MG63 (cell line): ENCODE results near the gene ZNF222. TPM values are rescaled to one million over a fixed set of nuclear protein-coding genes. Genes with fewer than 3 reads are reported as not detected.

Experiments
- DNase-seq: peaks from one replicate; pipeline ENCODE4 v3.0.0-alpha.2; 2020
- H3K27me3 ChIP-seq: fragments of 250-450 bp; sonication (Bioruptor Pico); 2 replicates; pipeline ENCODE4 v1.5.1; 2020; ENCODE audit warnings: mild to moderate bottlenecking, moderate library complexity
- H3K36me3 ChIP-seq: fragments of 250-450 bp; sonication (Bioruptor Pico); 2 replicates; pipeline ENCODE4 v1.5.1; 2020; ENCODE audit warnings: mild to moderate bottlenecking, moderate library complexity
- H3K4me3 ChIP-seq: fragments of 250-450 bp; sonication (Bioruptor Pico); 2 replicates; pipeline ENCODE4 v1.5.1; 2020; ENCODE audit warnings: mild to moderate bottlenecking, moderate library complexity
- H3K9me3 ChIP-seq: fragments of 250-450 bp; sonication (Bioruptor Pico); 2 replicates; pipeline ENCODE4 v1.5.1; 2020; ENCODE audit warnings: mild to moderate bottlenecking, moderate library complexity
- total RNA-seq: library from RNA; depleted of rRNA; stranded (reverse); fragments of >200 nt; shearing (Covaris generic); gene quantifications from 2 replicates; pipeline ENCODE4 v1.2.3, GENCODE V29; 2014; ENCODE audit warnings: low replicate concordance; rRNA removed

The ZNF222 gene
- total RNA-seq = 2.2 and 9.1 TPM in 2 replicates

GRCh38 chr19:44025217-44025936 is at the start of gene ZNF222:
TSS of gene ZNF222 (plus strand) at chr19:44025379. CDS start at chr19:44025437, 58 bp downstream.
- Histone ChIP-seq H3K36me3 (peaks cover 30% of the 10 kb centered on the region), H3K4me3 (peak within 1 kb of the TSS; percentile 74), H3K9me3 (peaks cover 25% of the 10 kb centered on the region), H3K27me3 (no peaks in the 10 kb centered on the region)
- peak; percentile 88 for DNase-seq

DNA sequence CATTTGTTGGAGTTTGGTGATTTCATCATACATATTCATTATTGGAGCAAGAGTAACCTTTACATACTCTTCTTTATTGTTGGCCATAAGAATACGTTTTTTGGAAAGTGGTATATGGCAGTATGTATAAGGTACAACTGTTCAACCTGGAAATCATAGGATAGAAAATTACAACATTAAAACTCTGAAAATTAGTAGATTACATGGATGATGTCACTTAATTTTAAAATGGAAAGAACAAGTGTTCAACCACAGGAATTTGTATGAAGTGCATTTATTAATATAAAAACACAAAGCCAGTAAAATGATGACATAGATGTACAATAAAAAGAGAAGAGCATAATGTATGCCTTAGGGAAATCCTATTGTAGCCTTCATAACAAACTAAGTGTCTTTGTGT is 48.4 kb upstream of the ZNF222 start:
- Histone ChIP-seq H3K27me3 (no peaks in the 10 kb centered on the region), H3K9me3 (peaks cover 47% of the 10 kb centered on the region), H3K36me3 (no peaks in the 10 kb centered on the region), H3K4me3 (no peak overlapping the region)
- no peak for DNase-seq

DNA sequence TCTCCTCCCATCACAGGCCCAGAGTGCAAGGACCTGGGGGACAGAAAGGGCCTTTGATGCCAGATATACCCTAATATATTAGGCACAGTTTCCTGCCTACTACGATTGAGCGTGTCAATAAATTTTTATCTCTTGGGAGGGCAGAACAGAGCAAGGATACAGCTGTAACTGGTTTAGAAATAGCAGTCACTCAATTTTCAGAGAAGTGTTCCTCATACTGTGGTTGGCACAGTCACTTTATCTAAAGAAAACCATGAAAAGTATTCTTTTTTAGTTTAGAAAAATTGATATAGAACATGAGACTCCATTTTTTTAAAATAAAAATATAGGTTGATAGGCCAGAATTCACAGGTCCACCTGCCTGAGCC is 41.7 kb upstream of the ZNF222 start:
- no peaks in the 10 kb centered on the region for H3K27me3 ChIP-seq
- peaks cover 9% of the 10 kb centered on the region for H3K9me3 ChIP-seq
- H3K36me3 ChIP-seq = no peaks in the 10 kb centered on the region
- DNase-seq = no peak
- peak overlapping the region; percentile 63 for H3K4me3 ChIP-seq

- DNase-seq = peak; percentile 93
- Histone ChIP-seq H3K36me3 (no peaks in the 10 kb centered on the region), H3K27me3 (no peaks in the 10 kb centered on the region), H3K4me3 (peak within 1 kb of the TSS; percentile 63), H3K9me3 (peaks cover 6% of the 10 kb centered on the region)
These were observed 41.1 kb upstream of the ZNF222 start, which contains the start of gene ZNF155 for GRCh38 chr19:43983912-43984686. TSS of gene ZNF155 (plus strand) at chr19:43984188. CDS start at chr19:43988544, 4,356 bp downstream.

- Histone ChIP-seq H3K4me3 (peak overlapping the region; percentile 63), H3K9me3 (peaks cover 6% of the 10 kb centered on the region; the same call in 1 of the 2 replicates), H3K36me3 (no peaks in the 10 kb centered on the region), H3K27me3 (no peaks in the 10 kb centered on the region)
- no peak for DNase-seq
These were observed 40.5 kb upstream of the ZNF222 start for GRCh38 chr19:43984687-43985000.

DNA sequence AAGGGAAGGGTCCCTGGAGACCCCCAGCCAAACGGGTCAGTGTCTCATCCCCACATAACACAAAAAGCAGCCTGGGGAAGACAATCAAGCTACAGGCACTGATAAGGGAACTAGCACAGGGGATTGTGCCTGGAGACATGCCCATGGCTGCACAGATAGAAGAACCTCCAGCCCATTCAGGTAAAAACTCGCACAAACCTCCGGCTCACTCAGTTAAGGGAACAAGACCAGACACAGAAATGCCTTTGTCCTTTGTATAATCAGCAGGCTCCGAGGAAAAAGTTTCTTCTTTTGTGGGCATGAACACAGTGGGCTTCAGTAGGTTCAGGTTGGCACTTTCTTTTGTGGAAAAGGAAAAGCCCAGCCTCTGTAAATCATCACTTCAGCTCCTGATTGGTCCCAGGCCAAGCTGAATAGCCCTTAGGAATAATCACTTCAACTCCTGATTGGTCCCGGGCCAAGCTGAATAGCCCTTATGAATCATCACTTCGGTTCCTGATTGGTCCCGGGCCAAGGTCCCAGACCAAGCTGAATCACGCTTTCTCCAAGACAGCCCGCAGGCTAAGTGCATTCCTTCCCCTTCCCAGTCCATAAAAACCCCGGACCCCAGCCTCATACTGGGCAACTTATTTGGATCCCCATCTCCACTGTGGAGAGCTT is 27.4 kb upstream of the ZNF222 start:
- Histone ChIP-seq H3K9me3 (peaks cover 6% of the 10 kb centered on the region), H3K36me3 (peaks cover 5% of the 10 kb centered on the region), H3K27me3 (no peaks in the 10 kb centered on the region), H3K4me3 (no peak overlapping the region)
- DNase-seq = peak; percentile 72

DNA sequence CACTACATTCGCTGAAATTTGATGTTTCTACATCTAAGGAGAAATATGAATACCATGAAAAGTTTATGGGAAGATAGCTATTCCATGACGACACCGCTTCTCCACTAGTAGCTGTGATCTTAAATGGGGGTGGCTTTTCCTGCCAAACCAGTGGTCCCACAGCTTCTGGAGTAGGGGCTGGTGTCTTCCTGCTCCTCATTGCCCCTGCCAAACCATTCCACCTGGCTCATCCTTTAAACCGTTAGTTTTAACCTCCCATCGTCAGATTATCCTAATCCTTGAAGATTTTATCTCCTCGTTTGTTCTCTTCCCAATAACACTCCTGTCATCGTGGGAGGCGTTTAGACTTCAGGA is 23.0 kb upstream of the ZNF222 start:
- peak overlapping the region; percentile 96 for H3K4me3 ChIP-seq
- H3K27me3 ChIP-seq = no peaks in the 10 kb centered on the region
- DNase-seq = no peak
- H3K9me3 ChIP-seq = peaks cover 12% of the 10 kb centered on the region
- peaks cover 6% of the 10 kb centered on the region for H3K36me3 ChIP-seq

- peak; percentile 95 for DNase-seq
- H3K4me3 ChIP-seq = peak within 1 kb of the TSS; percentile 96
- no peaks in the 10 kb centered on the region for H3K27me3 ChIP-seq
- peaks cover 12% of the 10 kb centered on the region for H3K36me3 ChIP-seq
- H3K9me3 ChIP-seq = peaks cover 10% of the 10 kb centered on the region
These were observed 22.4 kb upstream of the ZNF222 start, which contains the start of gene ZNF230 for GRCh38 chr19:44002566-44003460. TSS of gene ZNF230 (plus strand) at chr19:44002957. CDS start at chr19:44007079, 4,122 bp downstream.

- H3K9me3 ChIP-seq = peaks cover 8% of the 10 kb centered on the region
- no peaks in the 10 kb centered on the region for H3K27me3 ChIP-seq
- no peak for DNase-seq
- peaks cover 19% of the 10 kb centered on the region for H3K36me3 ChIP-seq
- peak overlapping the region; percentile 96 for H3K4me3 ChIP-seq
These were observed 21.6 kb upstream of the ZNF222 start for GRCh38 chr19:44003461-44004009.

- H3K4me3 ChIP-seq = no peak overlapping the region
- H3K27me3 ChIP-seq = no peaks in the 10 kb centered on the region
- peaks cover 44% of the 10 kb centered on the region for H3K36me3 ChIP-seq
- H3K9me3 ChIP-seq = peaks cover 27% of the 10 kb centered on the region
- no peak for DNase-seq
These were observed 19.2 kb upstream of the ZNF222 start for GRCh38 chr19:44005973-44006372.

GRCh38 chr19:44007473-44007872 is 17.7 kb upstream of the ZNF222 start:
- DNase-seq = no peak
- Histone ChIP-seq H3K36me3 (peaks cover 52% of the 10 kb centered on the region), H3K9me3 (peaks cover 33% of the 10 kb centered on the region), H3K4me3 (no peak overlapping the region), H3K27me3 (no peaks in the 10 kb centered on the region)

DNA sequence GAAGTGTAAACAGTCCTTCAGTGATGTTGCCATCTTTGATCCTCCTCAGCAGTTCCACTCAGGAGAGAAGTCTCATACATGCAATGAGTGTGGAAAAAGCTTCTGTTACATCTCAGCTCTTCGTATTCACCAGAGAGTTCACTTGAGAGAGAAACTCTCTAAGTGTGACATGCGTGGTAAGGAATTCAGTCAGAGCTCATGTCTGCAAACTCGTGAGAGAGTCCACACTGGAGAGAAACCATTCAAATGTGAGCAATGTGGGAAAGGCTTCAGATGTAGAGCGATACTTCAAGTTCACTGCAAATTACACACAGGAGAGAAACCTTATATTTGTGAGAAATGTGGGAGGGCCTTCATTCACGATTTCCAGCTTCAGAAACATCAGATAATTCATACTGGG is 14.7 kb upstream of the ZNF222 start:
- DNase-seq = no peak
- Histone ChIP-seq H3K27me3 (no peaks in the 10 kb centered on the region), H3K9me3 (peaks cover 35% of the 10 kb centered on the region), H3K36me3 (peaks cover 52% of the 10 kb centered on the region), H3K4me3 (no peak overlapping the region)

- no peak for DNase-seq
- no peaks in the 10 kb centered on the region for H3K36me3 ChIP-seq
- no peak overlapping the region for H3K4me3 ChIP-seq
- peaks cover 8% of the 10 kb centered on the region for H3K9me3 ChIP-seq
- H3K27me3 ChIP-seq = no peaks in the 10 kb centered on the region
These were observed 5.7 kb upstream of the ZNF222 start for GRCh38 chr19:44019498-44019897.

DNA sequence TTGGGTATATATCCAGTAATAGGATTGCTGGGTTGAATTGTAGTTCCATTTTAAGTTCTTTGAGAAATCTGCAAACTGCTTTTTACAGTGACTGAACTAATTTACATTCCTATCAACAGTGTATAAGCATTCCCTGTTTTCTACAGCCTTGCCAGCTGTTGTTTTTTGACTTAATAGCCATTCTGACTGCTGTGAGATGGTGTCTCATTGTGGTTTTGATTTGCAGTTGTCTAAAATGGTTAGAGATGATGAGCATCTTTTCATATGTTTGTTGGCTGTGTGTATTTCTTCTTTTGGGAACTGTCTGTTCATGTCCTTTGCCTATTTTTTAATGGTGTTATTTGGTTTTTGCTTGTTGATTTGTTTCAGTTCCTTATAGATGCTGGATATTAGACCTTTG is 4.0 kb upstream of the ZNF222 start:
- H3K4me3 ChIP-seq = no peak overlapping the region
- H3K36me3 ChIP-seq = no peaks in the 10 kb centered on the region
- H3K27me3 ChIP-seq = no peaks in the 10 kb centered on the region
- H3K9me3 ChIP-seq = peaks cover 11% of the 10 kb centered on the region
- DNase-seq = no peak

- Histone ChIP-seq H3K4me3 (peak overlapping the region; percentile 74), H3K36me3 (peaks cover 25% of the 10 kb centered on the region), H3K9me3 (peaks cover 22% of the 10 kb centered on the region), H3K27me3 (no peaks in the 10 kb centered on the region)
- no peak for DNase-seq
These were observed 321 bp upstream of the ZNF222 start for GRCh38 chr19:44024900-44025216.

DNA sequence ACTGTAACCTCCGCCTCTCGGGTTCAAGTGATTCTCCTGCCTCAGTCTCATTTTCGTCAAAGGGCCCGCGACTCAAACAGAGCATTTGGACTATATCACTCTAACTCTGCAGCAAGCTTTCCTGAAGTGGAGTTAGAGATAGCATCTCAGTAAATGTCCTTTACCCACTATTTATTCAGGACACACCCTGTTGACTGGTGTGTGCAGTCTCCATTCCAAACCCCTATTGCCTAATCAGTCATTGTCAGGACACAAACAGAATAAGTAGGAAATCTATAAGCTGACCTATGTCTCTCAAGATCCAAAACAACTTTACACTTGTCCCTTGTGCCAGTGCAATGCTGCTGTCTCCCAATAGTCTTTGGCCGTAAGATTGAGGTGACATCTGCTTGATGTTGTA is 1.4 kb downstream of the ZNF222 start:
- Histone ChIP-seq H3K9me3 (peaks cover 35% of the 10 kb centered on the region), H3K36me3 (peaks cover 42% of the 10 kb centered on the region), H3K27me3 (no peaks in the 10 kb centered on the region), H3K4me3 (no peak overlapping the region)
- DNase-seq = no peak
